ENCODE measurements around the gene HSD11B1. TPM values are rescaled to one million over a fixed set of nuclear protein-coding genes. Genes with fewer than 3 reads are reported as not detected.

Gene HSD11B1
- total RNA-seq, 1 experiment from 2014 or later = 0.21 TPM

- H3K4me3 Mint-ChIP-seq (ENCODE audit: unreplicated experiment) = no peak overlapping the region
- H3K27me3 Mint-ChIP-seq (ENCODE audit: insufficient read depth, unreplicated experiment) = no peaks in the 10 kb centered on the region
- BruUV-seq (replicated peaks) = no TSS peak
- no peaks in the 10 kb centered on the region for H3K36me3 Mint-ChIP-seq (ENCODE audit: insufficient read depth, unreplicated experiment)
- no peak overlapping the region for H3K27ac Mint-ChIP-seq (ENCODE audit: low read depth, unreplicated experiment)
- no peaks in the 10 kb centered on the region for H3K9me3 Mint-ChIP-seq (ENCODE audit: unreplicated experiment)
- POLR2A ChIA-PET = interaction anchor here (0.9 to 2.6 kb wide), 5 partner anchors 9 to 146 kb away, joined by 3 to 12 read pairs (median 3); partner anchors contain the start of gene C1orf74
- TF ChIP-seq CTCF (IDR thresholded peaks at IDR 0.05; ENCODE audit: unreplicated experiment) = no peak
- CTCF ChIA-PET = interaction anchor here (0.8 to 16.7 kb wide), 12 partner anchors 9 to 1844 kb away, joined by 3 to 227 read pairs (median 4); partner anchors contain the start of gene HSD11B1
- intact Hi-C loops (cut with micrococcal nuclease) = no loop called here
- H3K4me1 Mint-ChIP-seq (ENCODE audit: insufficient read depth, unreplicated experiment) = no peaks in the 10 kb centered on the region
- no peak for DNase-seq (ENCODE audit: unreplicated experiment)
Measured at GRCh38 chr1:209728466-209728865, 23.8 kb downstream of the HSD11B1 start.

- H3K4me3 Mint-ChIP-seq (ENCODE audit: unreplicated experiment) = no peak overlapping the region
- no peak for DNase-seq (ENCODE audit: unreplicated experiment)
- H3K36me3 Mint-ChIP-seq (ENCODE audit: insufficient read depth, unreplicated experiment) = no peaks in the 10 kb centered on the region
- ChIA-PET CTCF (interaction anchor here (1.2 to 16.7 kb wide), 5 partner anchors 8 to 1845 kb away, joined by 3 to 227 read pairs (median 8); no protein-coding TSS in a partner anchor), POLR2A (interaction anchor here (0.6 to 2.6 kb wide), 2 partner anchors 8 to 459 kb away, joined by 6 to 12 read pairs; no protein-coding TSS in a partner anchor)
- peaks cover 4% of the 10 kb centered on the region for H3K4me1 Mint-ChIP-seq (ENCODE audit: insufficient read depth, unreplicated experiment)
- intact Hi-C loops (cut with micrococcal nuclease) = no loop called here
- TF ChIP-seq CTCF (IDR thresholded peaks at IDR 0.05; ENCODE audit: unreplicated experiment) = no peak
- no peaks in the 10 kb centered on the region for H3K27me3 Mint-ChIP-seq (ENCODE audit: insufficient read depth, unreplicated experiment)
- no TSS peak for BruUV-seq (replicated peaks)
- no peaks in the 10 kb centered on the region for H3K9me3 Mint-ChIP-seq (ENCODE audit: unreplicated experiment)
- H3K27ac Mint-ChIP-seq (ENCODE audit: low read depth, unreplicated experiment) = no peak overlapping the region
Measured at GRCh38 chr1:209729436-209729835, 24.8 kb downstream of the HSD11B1 start.

- no peak for DNase-seq (ENCODE audit: unreplicated experiment)
- H3K4me3 Mint-ChIP-seq (ENCODE audit: unreplicated experiment) = no peak overlapping the region
- no peaks in the 10 kb centered on the region for H3K36me3 Mint-ChIP-seq (ENCODE audit: insufficient read depth, unreplicated experiment)
- CTCF ChIA-PET = interaction anchor here (0.6 to 16.7 kb wide), 3 partner anchors 14 to 153 kb away, joined by 3 to 227 read pairs (median 4); no protein-coding TSS in a partner anchor
- POLR2A ChIA-PET = no interaction called here
- TF ChIP-seq CTCF (IDR thresholded peaks at IDR 0.05; ENCODE audit: unreplicated experiment) = no peak
- H3K27ac Mint-ChIP-seq (ENCODE audit: low read depth, unreplicated experiment) = no peak overlapping the region
- BruUV-seq (replicated peaks) = no TSS peak
- H3K9me3 Mint-ChIP-seq (ENCODE audit: unreplicated experiment) = no peaks in the 10 kb centered on the region
- no peaks in the 10 kb centered on the region for H3K27me3 Mint-ChIP-seq (ENCODE audit: insufficient read depth, unreplicated experiment)
- H3K4me1 Mint-ChIP-seq (ENCODE audit: insufficient read depth, unreplicated experiment) = peaks cover 4% of the 10 kb centered on the region
- intact Hi-C loops (cut with micrococcal nuclease) = no loop called here
Measured at GRCh38 chr1:209732725-209733124, 28.1 kb downstream of the HSD11B1 start.

- ChIA-PET CTCF (interaction anchor here (0.6 to 16.7 kb wide), 7 partner anchors 9 to 154 kb away, joined by 3 to 227 read pairs (median 4); no protein-coding TSS in a partner anchor), POLR2A (interaction anchor here (0.8 to 1.4 kb wide), 3 partner anchors 36 to 136 kb away, joined by 3 to 4 read pairs (median 3); no protein-coding TSS in a partner anchor)
- intact Hi-C loops (cut with micrococcal nuclease) = no loop called here
- no peak overlapping the region for H3K27ac Mint-ChIP-seq (ENCODE audit: low read depth, unreplicated experiment)
- DNase-seq (ENCODE audit: unreplicated experiment) = no peak
- no peak for TF ChIP-seq CTCF (IDR thresholded peaks at IDR 0.05; ENCODE audit: unreplicated experiment)
- H3K4me1 Mint-ChIP-seq (ENCODE audit: insufficient read depth, unreplicated experiment) = peaks cover 4% of the 10 kb centered on the region
- H3K36me3 Mint-ChIP-seq (ENCODE audit: insufficient read depth, unreplicated experiment) = no peaks in the 10 kb centered on the region
- no peaks in the 10 kb centered on the region for H3K9me3 Mint-ChIP-seq (ENCODE audit: unreplicated experiment)
- no TSS peak for BruUV-seq (replicated peaks)
- no peak overlapping the region for H3K4me3 Mint-ChIP-seq (ENCODE audit: unreplicated experiment)
- no peaks in the 10 kb centered on the region for H3K27me3 Mint-ChIP-seq (ENCODE audit: insufficient read depth, unreplicated experiment)
Measured at GRCh38 chr1:209733409-209734192, 29.0 kb downstream of the HSD11B1 start.
